Stimulated activated CD4-positive, alpha-beta T cell treated with anti-CD3 and anti-CD28 coated beads, Interleukin-12 subunit alpha, Interleukin-12 subunit beta, amount 100 ng/mL, for 48 hours (primary cell): Measurements from ENCODE around the gene DLGAP4.

Experiments used
- DNase-seq, 3 donors: peaks; one replicate each; pipeline ENCODE4 v3.0.0-alpha.2; 2020; ENCODE audit warnings: low read depth in 2 of 3, low spot score in 1 of 3

Gene DLGAP4

DNA sequence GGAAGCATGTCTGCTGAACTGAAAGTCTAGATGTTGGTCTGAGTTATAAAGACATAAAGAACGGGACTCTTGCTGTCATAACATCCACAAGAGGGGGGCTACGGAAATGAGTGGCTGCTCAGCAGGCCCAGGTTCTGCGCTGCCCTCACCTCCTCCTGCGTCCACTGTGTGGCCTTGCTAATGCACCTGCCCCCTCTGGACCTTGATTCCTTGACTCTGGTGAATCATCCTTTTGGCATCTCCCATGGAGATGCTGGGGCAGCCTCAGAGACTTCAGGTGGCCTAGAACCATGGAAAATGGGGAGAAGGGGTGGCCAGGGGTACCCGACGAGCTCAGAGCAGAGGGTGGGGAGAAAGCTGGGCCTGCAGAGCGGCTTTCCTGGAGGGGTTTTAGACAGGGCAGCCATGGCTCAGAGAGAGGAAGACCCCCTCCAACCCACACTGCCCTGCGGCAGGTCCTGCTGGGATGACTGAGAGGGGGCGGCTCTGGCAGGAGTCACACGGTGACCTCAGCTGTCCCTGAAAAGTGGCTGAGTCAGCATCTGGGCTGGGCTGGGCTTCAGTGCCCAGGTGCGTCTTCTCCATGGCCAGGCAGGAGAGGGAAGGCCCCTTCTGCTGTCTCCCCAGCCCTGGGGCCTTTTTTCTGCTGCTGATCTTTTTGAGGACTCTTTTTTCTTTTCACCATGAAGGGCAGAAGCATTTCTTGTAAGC, 46.9 kb downstream of the DLGAP4 start:
- DNase-seq = no peak

DNA sequence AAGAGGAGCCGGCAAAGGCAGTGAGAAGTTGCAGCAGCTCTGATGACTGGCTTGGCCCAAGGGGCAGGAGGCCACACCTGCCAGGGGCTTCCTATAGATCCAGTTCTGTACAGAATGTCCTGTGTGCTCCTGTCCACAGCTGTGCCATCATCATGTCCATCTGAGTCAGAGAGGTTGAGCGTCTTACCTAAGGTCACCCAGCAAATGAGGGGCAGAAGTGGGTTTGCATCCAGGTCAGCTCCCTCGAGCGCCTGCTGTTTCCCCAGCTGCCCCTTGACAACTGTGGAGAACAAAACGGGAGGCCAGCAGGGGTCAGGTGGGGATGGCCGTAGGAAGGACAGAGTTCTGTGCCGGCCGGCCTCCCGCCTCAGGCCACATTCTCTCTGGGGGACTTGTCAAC, 47.6 kb downstream of the DLGAP4 start:
- no peak for DNase-seq

GRCh38 chr20:36355469-36356171, 49.5 kb downstream of the DLGAP4 start:
- no peak for DNase-seq

DNA sequence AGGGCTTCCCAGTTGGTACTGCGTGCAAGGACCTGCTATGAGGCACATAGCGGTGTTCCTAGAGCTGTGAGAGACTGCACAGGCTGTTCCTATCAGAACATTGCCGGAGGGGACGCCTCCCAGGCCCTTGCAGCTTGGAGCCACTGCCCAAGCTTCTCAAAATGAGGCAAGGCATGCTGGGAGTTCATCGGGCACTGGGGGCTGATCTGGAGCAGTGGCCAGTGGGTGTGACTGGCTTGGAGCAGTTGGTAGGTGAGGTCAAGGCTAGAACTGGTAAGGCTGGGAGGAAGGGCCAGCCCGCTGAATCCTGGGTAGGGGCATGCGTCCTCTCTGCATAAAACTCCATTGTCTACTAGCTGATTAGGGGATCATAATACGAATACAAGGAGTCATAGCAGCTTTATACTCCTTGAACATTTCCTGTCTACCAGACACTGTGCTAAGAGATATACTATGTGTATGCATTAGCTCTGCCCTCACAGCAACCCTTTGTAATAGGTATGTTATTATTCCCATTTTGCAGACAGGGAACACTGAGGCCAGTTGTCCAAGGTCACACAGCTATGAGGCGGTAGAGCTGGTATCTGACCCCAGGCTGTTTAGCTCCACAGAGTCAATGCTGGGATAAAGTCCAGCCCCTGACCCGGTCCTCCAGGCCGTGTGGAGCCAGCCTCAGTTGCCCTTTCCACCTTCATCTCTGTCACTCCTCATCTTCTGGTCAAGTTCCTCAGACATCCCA, 53.7 kb downstream of the DLGAP4 start:
- DNase-seq = no peak

GRCh38 chr20:36360429-36360828, 54.3 kb downstream of the DLGAP4 start:
- DNase-seq = no peak

- DNase-seq = no peak
These were observed 55.3 kb downstream of the DLGAP4 start for GRCh38 chr20:36361406-36361805.

DNA sequence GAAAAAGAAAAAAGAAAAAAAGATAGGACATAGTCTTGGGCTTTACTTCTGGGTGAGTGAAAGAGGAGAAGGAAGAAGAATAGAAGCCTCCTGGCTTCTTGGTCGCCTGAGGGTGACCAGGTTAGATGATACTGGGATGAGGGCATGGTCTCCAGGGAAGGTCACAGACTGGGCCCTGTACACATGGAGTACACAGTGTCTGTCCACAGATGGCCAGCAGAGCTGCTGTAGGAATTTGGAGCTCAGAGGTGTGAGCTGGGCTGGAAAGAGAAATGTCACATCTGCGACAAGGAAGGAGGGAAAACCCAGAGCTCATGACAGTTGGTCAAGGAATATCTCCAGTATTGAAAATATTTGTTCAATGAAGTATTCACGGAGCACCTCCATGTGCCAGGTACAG, 56.1 kb downstream of the DLGAP4 start:
- DNase-seq = no peak

DNA sequence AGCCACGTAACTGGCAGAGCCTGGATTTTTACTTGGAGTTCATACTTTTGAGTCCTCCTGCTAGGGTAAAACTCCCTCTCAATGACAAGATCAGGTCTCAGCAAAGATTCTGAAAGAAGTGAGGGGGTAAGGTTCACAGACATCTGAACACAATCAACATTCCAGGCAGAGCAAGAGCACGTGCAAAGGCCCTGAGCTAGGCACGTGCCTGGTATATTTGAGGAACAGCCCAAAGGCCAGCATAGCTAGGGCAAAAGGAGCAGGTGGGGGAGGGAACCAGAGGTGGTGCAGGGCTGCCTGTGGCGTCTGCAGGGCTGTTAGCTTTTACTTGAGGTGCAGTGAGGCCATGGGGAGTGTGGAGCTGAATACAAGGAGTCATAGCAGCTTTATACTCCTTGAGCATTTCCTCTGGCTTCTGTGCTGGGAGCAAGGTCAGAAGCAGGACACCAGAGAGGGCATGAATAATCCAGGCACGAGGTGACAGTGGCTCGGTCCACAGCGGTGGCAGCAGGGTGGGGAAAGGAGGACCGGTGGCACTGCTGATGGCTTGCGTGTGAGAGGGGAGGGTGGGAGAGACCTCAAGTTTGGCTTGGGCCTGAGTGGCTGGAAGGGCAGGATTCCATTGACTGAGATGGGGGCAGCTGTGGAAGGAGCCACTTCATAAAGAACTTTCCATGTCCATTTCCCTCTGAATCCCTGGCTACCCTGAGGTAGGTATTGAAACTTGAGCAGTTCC, 57.0 kb downstream of the DLGAP4 start:
- DNase-seq = no peak

DNA sequence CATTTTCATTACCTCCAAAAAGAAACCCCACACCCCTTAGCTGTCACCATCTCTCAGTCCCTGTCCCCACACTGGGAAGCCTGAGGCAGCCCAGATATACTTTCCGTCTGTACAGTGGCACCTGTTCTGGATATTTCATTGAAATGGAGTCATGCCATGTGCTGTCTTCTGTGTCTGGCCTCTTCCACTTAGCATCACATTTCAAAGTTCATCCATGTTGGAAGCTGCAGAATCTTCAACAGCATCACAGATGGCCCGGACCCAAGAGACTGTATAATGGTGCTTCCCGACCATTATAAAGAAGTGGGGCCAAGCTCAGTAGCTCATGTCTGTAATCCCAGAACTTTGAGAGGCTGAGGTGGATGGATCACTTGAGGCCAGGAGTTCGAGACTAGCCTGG, 58.4 kb downstream of the DLGAP4 start:
- DNase-seq = no peak

- DNase-seq = no peak
These were observed 60.7 kb downstream of the DLGAP4 start for GRCh38 chr20:36366623-36367369.

DNA sequence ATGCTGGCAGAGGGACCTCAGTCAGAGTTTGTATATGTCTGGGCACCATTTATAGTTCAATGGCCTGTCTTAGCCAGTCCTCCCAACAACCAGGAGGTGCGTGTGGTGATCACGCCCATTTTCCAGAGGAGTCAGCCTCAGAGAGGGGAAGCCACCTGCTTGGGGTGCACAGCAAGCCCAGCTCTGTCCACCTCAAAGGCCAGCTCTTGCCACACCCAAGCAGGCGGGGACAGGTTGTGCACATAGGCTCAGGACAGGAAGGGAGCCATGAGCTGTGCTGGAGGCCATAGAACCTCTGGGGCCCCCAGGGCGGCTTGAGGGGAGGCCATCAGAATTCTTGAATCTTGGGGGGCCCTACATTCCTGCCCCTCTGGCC, 61.2 kb downstream of the DLGAP4 start:
- DNase-seq = no peak

GRCh38 chr20:36367907-36368799, 62.0 kb downstream of the DLGAP4 start:
- DNase-seq = no peak

- DNase-seq = no peak
These were observed 62.7 kb downstream of the DLGAP4 start for GRCh38 chr20:36368869-36369268.

GRCh38 chr20:36369739-36370138, 63.6 kb downstream of the DLGAP4 start:
- no peak for DNase-seq

GRCh38 chr20:36370991-36371790, 65.1 kb downstream of the DLGAP4 start:
- no peak for DNase-seq

DNA sequence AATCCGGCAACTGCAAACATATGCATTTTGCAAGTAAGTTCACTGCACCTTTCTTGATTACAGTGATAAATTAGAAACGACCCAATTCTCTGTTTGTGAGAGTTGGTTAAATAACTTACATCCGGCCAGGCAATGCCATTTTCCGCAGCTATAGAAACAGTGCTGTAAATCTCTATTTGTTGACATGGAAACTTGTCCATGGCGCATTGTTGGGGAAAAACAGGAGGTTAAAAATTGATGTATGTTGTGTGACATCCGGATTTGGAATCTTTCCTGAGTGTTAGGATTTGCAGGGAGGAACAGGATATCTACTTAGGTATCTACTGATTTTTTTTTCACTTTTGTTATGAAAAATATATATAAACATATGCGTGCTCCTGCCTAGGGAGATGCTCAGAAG, 66.5 kb downstream of the DLGAP4 start:
- no peak for DNase-seq

DNA sequence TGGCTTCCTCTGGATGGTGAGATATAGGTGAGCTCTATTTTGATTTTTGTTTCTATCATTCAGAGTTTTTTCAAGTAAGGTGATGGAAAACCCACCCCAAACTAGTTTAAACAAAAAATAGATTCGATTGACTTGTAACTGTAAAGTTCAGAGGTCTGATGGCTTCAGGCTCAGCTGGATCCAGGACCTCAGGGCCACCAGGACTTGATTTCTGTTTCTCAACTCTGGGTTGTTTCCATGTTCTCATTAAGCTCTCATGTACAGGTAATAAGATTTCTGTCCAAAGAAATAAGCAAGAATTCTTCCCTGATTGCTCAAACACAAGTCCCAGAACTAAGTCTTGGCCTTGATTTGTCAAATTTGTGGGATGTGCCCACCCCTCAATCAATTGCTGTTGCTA, 67.0 kb downstream of the DLGAP4 start:
- no peak for DNase-seq

- DNase-seq = no peak
These were observed 68.9 kb downstream of the DLGAP4 start for GRCh38 chr20:36374995-36375394.
